RKO (cell line): ENCODE data around the gene MARCHF3.
A peak's percentile ranks its signal among the peaks of the same experiment; 100 is the strongest.
"Not testable (repeated sequence)": the region's sequence is repeated elsewhere in the genome, so short reads cannot be mapped to it uniquely, and the experiment has no call there.

ENCODE experiments used
- DNase-seq: peaks from one replicate; pipeline ENCODE4 v3.0.0-alpha.2; 2016; ENCODE audit warnings: low spot score

The MARCHF3 gene

DNA sequence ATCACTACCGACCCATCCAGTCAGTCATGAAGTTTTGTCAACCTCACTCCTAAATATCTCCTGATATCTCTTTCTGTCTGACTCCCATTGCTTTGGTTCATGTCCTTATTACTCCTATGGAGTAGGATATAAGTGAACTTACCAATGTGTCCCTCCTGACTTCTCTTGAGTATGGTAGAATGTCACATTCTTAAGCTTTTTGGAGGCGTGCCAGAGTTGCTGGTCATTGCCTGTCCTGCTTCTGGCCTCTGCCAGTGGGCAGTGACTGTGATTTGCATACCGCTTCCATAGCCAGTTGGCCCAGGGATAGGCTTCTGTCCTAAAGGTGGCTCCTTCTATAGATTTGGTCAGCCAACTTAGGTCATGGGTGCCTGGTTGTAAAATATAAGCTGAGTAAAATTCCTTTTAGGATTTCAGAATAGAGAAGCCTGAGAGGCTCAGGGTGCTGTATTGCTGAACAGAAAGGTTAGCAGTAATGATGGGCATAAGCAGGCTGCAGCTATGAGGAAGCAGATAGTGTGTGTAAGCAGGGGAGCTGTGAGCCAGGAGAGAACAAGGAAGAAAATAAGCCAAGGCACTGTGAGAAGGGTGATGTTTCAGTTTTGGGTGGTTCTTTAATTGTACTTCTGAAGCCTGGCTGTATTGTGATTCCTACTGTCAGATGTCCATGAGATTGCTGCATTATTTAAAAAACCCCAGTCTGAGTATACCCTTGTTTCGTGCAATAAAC, 16.1 kb upstream of the MARCHF3 start:
- DNase-seq, result no peak

DNA sequence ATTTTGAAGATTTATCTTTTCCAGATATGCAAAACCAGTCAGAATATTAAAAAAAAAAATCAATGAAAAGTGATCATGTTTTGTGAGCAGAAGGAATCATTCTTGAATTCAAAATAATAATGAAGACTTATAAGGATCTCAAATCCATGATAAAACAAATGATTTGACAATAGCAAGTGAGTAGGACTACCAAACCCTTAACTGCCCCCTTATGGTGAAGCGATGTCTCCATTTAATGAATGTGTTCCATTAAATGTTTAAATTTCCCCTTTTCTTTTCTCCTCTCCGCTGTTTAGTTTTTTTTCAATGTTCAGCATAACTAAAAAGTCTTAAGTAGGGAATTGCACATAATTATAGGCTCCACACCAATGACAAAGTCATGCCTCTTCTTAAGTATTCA, 12.2 kb upstream of the MARCHF3 start:
- DNase-seq, result no peak

DNA sequence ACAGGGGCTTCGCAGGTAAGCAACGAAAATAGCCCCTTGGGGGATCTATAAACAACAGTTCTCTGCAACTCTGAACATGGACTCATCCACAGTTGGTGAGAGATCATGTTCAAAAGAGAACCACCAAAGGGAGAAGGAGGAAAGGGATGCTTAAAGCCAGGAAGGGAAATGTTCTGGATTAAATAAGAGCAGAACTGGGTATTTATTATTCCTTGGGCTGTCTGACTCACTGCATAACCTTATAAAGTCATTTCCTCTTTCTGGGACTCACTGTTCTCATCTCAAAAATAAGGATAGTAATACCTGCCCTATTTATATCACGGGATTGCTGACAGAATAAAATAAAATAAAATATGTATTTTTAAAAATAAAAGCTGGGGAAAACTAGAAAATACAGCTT, 11.2 kb upstream of the MARCHF3 start:
- no peak for DNase-seq

DNA sequence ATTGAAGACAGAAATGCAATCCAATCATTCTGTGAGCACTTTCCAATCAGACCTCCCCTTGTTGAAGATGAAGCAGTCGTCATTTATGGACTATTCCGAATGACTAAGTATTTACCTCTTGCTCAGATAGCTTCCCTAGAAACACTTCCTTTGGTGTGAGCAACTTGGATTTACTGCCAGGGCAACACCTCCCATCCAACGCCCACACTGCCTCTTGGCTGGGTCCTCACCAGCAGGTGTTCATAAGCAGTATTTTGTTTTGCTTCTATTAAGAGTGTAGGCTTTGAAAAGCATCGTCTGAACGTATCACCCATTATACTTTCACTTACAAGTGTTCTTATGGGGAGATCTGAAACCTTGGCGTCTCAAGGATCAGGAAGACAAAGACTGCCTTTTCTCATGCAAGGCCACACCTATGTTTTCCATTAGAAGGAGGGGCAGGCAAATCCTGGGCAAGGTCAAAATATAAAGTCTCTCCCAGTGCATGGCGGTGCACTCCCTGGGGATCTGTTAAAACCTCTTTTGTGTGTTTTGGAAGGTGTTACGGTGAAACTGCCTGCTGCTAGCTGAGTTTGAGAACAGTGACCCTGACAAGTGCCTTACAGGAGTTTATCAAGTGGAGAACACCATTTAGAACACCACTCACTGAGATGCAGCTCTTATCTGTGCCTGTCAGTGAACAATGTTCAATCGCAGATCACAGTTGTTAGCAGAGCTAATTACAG, 10.6 kb upstream of the MARCHF3 start:
- peak; percentile 38 for DNase-seq

DNA sequence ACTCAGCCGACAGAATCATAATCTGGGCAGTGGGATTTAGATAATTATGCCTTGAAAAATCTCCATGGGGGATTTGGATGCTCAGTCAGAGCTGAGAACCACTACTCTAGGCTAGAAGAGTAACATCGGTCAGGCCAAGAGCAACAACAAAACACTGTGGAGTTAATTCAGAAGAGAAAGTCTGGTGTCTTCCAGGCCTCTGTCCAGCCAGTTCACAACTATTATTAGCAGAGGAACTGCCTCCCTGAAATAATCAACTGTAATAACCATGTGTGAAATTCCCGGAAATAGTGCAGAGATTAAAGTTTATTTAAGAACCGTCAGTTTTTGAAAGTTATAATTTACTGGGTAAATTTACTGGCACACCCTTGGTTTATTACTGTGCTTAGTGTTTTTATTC, 8.2 kb upstream of the MARCHF3 start:
- no peak for DNase-seq

DNA sequence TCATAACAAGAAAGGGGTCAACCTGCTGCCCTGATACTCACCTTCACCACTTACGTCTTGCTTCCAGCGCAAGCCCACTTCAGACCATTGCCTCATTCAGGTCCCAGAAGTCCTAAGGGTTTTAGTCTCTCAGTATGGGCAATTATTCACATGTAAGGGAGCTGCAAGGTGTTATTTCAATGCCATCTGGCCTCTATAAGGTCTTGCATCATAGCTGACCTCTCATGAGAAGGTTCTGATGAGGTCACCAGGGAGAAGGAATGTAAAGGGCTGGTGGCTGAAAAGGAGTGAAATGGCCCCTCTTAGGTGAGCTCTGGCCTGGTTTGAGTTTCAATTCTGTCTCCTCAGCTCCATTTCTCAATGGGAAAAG, 1.5 kb upstream of the MARCHF3 start:
- DNase-seq, result no peak

DNA sequence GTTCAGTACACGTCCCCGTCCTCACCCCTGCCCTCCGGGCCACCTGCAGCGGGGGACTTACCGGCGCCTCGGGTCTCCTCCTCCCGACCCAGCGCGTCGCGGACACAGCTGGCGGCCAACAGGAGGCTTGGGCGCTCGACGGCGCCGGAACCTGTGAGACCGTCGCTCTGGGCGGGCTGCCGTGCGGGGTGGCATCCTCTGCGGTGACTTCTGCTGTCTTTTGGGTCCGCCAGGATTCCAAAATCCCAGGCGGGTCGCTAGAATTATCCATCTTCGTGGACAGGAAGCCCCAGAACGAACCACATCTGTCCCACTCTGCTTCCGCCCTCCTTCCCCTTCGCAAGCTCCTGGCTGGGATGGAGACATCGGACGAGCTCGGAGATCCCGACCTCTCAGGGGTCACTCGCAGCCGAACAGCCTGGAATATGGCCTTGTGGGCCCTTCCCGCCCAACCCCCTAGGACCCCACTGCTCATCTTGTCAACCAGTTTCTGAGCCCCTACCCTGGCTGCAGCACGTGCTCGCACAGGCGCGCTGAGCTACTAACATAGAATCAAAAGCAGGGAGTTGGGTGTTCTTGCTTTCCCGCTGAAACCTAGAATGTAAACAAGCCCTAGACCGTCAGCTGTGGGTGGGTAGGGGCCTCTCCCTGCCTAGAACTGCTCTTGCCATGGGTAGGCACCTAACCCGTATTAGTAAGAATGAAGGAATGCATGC, 947 bp upstream of the MARCHF3 start:
- DNase-seq, result no peak

DNA sequence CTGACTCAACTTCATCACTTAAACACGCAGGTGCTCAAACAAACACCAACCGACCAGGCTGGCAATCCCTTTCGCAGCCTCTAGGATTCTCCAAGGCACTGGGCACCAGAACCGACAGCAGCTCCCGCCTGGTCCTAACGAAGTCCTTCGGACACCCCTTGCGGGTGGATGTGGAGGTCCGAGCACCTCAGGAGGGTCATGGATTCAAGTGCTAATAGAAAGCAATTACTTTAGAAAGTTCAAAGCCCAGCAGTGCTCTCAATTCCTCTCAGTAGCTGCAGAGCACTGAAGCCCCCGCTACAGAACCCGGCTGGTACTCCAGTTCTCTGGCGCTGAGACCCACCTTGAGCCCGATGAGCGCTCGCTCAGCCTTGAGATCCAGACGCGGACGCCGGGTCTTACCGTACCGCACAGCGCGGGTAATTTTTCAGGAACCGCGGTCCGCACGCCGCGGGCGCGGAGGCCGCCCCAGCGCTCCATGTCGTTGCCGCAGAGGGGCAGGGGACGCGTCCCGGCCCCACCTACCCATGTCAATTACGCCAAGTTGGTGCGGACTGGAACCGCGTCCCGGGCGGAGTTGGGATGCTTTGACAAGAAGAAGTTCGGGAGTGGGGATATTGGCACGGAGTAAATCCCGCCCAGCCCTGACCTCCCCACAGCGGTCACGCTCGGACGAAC, 638 bp downstream of the MARCHF3 start:
- DNase-seq, result peak; percentile 86

DNA sequence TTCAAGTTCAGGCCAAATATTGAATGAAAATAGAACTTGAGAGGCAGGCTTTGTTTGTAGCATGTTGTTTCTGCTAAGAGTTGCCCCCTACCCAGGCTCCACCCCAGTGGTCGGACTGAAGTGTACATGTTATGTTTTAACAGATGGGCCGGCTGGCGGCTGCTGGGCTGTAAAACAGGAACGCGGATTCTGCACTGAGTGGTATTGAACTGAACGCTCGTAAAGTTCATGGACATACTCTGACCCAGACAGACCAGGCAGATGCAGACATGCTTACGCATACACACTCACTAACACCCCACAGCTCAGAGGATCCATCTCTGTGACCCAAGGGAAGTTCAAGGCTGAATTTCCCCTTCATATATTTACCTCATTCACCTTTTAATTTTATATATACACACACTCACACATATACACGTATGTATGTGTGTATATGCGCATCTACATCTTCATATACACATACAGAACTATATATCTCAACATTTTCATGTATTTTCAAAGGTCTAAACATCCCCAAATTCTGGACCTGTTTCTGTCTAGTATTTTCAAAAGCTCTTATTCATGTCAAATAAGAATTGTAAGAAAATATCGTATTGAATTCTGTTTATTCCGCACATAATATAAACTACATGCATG, 1.4 kb downstream of the MARCHF3 start:
- DNase-seq, result no peak

DNA sequence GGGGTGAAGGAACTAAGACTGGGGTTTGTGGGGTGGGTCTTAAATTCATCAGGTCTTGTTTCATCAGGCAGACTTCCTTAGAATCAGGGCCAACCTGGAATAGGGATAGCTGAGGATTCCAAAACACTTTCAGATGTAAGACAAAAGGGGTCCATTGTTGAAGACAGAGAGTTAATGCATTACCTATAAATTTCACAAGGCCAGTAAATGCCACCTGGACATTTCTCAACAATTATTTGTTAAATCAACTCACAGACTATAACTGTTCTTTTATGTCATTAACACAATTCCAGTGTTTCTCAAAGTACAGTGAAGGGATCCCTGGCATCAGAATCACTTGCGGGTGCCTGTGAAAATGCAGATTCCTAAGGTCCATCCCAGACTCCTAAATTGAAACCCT, 2.8 kb downstream of the MARCHF3 start:
- DNase-seq, result no peak

DNA sequence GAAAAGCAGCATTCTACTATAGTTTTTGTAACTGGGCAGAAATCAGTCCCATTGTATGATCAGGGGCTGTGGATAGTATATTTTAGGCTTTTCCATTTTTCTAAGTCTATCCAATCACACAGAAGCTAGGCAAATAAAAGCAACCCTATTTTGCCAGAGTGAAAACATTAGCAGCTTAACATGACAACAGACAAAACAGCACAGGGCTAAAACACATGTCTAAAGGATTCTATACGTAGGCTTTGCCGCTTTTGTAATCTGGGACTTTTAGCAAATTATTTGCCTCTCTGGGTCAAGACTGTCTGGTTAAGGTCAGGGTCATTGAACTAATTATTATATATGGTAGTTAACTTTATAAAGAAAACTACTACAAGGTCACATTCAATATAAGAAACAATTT, 4.2 kb downstream of the MARCHF3 start:
- no peak for DNase-seq

DNA sequence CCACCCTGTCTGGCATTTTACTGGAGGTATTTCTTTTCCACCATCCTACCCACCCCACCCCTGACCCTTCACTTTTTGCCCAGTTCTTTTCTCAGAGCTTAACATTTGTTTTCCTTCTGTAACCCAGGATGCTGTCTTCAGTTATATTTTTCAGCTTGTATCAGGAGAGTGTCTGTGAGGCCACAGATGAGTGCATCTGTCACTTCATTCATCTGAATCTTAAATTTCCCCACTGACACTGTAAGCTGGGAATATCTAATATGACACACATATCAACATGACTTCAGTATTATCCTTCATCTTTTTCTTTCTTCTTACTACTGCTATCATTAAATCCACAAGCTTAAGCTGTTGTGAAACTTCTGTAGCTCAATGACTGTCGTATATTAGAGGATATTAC, 4.9 kb downstream of the MARCHF3 start:
- DNase-seq, result no peak

DNA sequence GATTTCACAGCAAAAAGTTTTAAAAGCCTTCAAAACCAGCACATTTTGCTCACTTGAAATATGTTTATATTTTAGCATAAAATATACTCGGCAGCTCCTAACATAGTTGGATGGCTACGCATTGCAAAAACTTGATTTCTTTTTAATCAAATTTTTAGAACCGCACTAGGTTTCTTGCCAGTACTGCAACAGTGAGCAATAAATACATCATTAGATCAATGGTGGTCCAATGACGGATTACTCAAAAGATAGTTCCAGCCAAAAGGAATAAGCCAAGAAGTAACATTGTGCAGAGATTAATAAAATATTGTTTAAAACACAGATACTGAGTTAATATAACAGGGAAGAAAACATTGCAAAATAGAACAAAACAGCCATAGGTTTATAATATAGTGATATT, 5.5 kb downstream of the MARCHF3 start:
- DNase-seq, result no peak

DNA sequence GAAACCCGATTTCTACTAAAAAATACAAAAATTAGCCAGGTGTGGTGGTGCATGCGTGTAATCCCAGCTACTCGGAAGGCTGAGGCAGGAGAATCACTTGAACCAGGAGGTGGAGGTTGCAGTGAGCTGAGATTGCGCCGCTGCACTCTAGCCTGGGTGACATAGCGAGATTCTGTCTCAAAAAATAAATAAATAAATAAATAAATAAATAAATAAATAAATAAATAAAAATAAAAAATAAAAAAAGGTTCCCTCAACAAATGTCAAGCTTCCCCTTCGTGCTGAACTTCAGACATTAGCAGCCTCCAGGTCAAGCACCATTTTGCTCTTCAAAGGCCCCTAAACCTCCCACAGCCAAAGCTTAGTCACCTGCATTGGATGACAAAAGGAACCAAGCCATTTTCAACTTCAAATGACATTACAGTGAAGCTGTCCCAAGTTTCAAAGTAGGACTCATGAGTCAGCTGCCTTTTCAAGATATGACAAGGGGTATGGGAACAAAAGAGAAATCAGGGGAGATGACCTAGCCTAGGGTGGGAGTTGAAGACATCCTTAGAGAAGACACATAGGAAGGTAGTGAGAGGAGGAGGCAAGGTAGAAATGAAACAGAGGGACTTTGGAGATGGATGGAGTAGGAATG, 6.7 kb downstream of the MARCHF3 start:
- not testable (repeated sequence) for DNase-seq

DNA sequence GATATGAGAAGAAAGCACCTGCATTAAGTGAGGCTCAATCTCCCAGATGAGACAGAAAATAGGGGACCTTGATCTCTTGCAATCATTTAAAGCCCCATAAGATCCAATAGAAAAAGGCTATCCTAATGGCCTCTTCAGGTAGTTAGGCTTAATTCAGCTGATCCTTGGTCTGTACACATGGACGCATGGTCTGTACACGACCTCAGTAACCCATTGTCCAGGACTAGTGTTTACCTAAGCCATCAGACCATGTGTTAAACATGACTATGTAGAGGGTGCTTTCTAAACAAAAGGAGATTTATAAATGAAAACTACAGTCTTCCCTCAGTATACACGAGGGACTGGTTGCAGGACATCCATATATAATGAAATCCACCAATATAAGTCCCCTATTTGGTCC, 7.5 kb downstream of the MARCHF3 start:
- DNase-seq, result no peak

DNA sequence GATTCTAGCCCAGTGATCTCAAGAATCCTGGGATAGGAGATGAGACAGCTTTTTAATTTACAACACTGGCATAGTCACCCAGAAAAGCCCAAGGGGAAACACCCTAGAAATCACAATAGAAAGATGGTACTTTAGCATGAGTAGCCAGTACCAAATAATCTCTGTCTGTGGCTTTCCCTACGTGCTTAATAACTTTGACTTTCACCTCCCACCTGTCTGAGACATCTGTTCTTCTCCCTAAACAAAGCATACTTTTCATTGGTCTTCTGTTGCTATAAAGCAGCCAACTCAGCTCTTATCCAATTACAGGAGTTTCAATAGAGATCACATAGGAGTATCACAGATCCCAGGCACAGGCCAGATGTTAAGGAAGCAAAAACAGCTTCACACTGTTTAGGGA, 10.4 kb downstream of the MARCHF3 start:
- DNase-seq, result no peak

DNA sequence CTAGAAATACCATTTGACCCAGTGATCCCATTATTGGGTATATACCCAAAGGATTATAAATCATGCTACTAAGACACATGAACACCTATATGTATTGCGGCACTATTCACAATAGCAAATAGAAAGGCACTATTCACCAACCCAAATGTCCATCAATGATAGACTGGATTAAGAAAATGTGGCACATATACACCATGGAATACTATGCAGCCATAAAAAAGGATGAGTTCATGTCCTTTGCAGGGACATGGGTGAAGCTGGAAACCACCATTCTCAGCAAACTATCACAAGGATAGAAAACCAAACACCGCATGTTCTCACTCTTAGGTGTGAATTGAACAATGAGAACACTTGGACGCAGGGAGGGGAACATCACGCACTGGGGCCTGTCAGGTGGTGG, 13.6 kb downstream of the MARCHF3 start:
- not testable (repeated sequence) for DNase-seq

DNA sequence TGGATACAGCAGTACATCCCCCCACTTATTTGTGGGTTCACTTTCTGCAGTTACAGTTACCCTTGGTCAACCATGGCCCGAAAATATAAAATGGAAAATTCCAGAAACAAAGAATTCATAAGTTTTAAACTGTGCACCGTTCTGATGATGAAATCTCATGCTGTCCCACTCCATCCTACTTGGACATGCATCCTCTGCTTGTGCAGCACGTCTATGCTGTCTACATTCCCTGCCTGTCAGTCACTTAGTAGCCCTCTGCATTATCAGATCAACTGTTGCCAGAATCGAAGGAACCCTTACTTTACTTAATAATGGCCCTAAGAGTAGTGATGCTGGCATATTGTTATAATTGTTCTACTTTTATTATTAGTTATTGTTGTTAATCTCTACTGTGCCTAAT, 14.6 kb downstream of the MARCHF3 start:
- no peak for DNase-seq

DNA sequence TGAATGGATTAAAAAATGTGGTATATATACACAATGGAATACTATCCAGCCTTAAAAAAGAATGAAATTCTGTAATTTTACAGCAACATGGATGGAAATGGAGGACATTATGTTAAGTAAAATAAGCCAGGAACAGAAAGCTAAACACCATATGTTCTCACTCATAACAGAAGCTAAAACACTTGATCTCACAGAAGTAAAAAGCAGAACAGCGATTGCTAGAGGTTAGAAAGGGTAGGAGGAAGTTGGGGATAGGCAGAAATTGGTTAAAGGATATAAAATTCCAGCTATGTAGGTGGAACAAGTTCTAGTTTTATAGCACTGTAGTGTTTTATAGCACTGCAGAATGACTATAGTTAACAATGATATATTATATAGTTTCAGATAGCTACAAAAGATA, 15.8 kb downstream of the MARCHF3 start:
- no peak for DNase-seq

DNA sequence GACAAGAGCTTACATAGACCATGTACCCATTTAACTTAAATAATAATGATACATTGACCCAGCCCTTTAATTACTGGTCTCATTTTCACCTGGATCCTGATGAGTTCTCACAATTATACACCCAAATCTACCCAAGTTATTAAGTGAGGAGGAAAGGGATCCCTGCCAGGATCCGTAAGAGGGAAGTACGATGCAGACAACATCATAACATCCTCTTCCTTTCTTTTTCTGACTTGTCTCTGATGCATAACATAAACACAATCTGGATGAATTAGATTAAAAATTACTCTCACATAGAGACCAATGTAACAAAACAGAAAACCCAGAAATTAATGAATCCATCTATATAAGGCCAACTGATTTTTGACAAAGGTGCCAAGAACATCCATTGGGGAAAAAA, 17.0 kb downstream of the MARCHF3 start:
- no peak for DNase-seq

DNA sequence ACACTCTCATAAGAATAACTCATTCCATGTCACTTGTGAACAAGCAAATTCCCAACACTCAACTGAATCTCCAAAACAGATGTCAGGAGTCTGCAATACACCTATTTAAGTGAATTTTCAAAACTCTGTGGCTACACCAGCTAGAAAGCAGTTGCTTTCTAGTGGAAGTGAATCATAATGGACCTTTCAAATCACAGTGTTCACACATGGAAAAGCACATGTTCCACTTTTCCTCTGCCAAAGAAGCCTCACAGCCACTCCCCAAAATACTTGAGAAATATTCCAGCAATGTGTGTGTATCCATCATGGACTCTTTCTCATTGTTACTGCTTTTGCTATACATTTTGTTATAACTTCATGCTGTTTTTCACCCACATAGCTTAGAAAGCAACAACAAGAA, 17.4 kb downstream of the MARCHF3 start:
- no peak for DNase-seq
